GM12891 (cell line): ENCODE results near the gene KLHL3.

Source experiments
- DNase-seq: peaks from one replicate; pipeline ENCODE4 v3.0.0; 2011; ENCODE audit warnings: low spot score; ENCODE audit not compliant: insufficient read length
- FAIRE-seq: peaks from 2 replicates; lab custom pipeline; 2011; peaks lifted over from hg19 to GRCh38; lab: Jason Lieb, UNC
- PAX5 ChIP-seq: IDR thresholded peaks from 2 replicates; pipeline ENCODE4 v1.6.1; 2011; ENCODE audit warnings: low read length, moderate library complexity, mild to moderate bottlenecking; ENCODE audit not compliant: insufficient read depth, severe bottlenecking
- POLR2A ChIP-seq: IDR thresholded peaks from 2 replicates; pipeline ENCODE4 v1.6.1; 2011; ENCODE audit warnings: low read depth, low read length, control low read depth
- POLR2AphosphoS5 ChIP-seq: IDR thresholded peaks from 2 replicates; pipeline ENCODE4 v1.6.1; 2011; ENCODE audit warnings: low read depth, low read length, control low read depth
- POU2F2 ChIP-seq: IDR thresholded peaks from 2 replicates; pipeline ENCODE4 v1.6.1; 2011; ENCODE audit warnings: low read depth, mild to moderate bottlenecking, control low read depth, low read length, moderate library complexity
- SPI1 ChIP-seq: IDR thresholded peaks from 2 replicates; pipeline ENCODE4 v1.6.1; 2011; ENCODE audit warnings: low read depth, low read length, control low read depth
- TAF1 ChIP-seq: IDR thresholded peaks from 2 replicates; pipeline ENCODE4 v1.6.1; 2011; ENCODE audit warnings: low read depth, low read length, control low read depth

Gene KLHL3

DNA sequence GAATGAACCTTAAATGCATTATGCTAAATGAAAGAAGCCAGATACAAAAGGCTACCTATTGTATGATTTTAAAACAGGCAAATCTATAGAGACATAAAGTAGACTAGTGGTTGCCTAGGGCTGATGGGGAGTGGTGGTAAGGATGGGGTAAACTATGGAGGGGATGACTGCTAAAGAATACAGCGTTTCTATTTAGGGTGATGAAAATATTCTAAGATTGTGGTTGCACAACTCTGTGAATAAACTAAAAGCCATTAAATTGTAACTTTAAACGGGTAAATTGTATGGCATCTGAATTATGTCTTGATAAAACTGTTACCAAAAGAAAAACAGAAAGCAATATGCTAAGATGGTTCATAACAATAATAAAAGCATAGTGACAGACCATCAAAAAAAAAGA lies 21.4 kb downstream of the KLHL3 start:
- FAIRE-seq: no peak
- no peak for TF ChIP-seq TAF1
- TF ChIP-seq POLR2A: no peak
- no peak for TF ChIP-seq POU2F2
- TF ChIP-seq PAX5: no peak
- no peak for TF ChIP-seq POLR2AphosphoS5
- TF ChIP-seq SPI1: no peak

DNA sequence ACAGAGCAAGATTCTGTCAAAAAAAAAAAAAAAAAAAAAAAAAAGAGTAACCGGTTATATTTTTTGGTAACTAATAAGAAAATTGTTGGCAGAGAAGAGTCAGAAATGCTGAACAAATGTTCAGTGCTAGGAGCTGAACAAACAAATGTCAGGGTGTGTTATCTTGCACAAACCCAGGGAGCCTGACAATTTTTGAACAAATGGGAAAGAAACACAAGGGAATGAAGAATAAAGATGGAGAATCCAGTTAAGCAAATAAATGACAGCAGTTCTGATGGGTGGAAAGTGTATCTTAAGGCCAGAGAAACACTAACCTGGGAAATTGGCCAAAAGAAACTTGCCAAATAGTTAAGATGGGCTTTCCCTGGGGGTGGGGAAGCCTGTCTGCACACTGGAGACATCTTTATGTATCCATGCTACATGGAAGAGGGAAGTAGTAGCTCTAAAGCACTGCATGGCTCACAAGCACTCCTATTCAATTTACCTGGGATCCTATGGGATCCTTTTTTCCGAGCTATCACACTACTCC lies 23.7 kb downstream of the KLHL3 start:
- no peak for TF ChIP-seq TAF1
- TF ChIP-seq SPI1: no peak
- TF ChIP-seq POLR2AphosphoS5: no peak
- no peak for TF ChIP-seq POU2F2
- no peak for TF ChIP-seq PAX5
- no peak for TF ChIP-seq POLR2A
- FAIRE-seq (no peak), DNase-seq (no peak)

More for the DNA sequence above, 21.4 kb downstream of the KLHL3 start:
- no peak for DNase-seq

DNA sequence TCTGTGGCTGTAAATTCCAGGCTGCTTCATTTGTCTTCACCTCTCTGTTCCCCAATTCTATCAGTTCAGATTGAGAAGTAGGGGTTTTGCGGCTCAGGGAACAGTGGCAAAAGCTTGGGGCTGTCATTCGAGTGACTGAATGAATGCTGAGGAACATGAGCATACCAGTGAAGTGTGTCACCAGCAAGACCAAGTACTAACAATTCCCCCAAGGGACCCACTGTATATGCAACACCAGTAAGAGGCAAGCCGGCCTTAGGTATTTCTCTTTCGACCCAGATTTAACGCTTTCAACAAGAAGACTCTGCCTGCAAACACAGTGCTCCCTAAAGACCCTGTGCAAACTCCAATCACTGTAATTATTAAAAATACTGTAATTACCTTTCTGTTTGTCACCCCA lies 25.8 kb downstream of the KLHL3 start:
- TF ChIP-seq TAF1 (no peak), POLR2AphosphoS5 (no peak), PAX5 (no peak), POLR2A (no peak), SPI1 (no peak), POU2F2 (no peak)
- no peak for FAIRE-seq
- no peak for DNase-seq

DNA sequence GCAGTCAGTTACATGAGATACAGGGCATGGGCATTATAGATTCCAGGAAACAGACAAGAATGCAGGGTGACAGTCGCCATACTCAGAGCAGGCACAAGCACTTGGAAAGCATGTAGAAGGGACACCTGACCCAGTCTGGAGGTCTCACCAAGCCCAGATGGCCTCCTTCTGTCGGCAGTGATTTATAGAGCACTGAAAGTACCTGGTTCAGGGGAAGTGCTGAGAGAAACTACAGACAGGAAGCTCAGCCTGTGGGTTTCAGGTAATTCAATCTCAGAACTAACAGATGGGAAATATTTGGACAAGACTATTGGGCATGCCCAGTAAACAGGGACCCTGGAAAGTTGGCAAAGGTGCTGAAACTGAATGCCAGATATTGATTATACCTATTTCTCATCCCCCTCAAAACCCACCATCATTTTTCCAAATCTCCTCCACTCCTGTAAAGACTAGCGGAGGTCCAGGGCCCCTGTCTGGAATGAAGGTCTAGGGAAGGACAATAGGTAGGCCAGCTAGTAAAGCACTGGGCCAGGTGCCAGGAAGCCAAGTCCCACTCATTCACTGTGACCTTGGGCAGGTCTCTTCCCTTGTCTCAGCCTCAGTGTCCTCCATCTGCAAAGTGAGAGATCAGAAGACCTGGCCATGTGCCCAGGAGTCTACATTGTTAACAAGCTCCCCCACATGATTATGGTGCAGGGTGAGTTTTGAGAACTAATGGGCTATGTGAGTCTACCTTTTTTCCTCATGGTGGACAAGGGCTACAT lies 26.9 kb downstream of the KLHL3 start:
- FAIRE-seq: no peak

DNA sequence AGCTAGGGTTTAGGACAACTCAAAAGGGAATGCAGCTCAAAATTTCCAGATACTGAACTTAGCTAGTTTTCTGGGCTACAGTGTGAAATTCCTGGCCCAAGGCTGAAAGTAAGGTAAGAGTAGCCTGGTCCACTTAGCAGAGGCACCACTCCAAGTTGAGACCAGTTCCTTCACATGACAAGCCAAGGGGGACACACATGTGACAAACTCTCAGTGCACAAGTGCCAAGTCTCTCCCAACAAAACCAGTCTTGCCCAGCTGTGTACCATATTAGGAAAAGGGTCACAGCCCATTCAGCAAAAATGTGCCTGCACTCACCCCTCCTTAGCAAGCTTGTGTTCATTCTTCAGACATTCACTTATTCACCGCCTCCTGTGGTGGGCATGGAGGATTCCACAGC lies 27.8 kb downstream of the KLHL3 start:
- DNase-seq: no peak
- FAIRE-seq: peak; percentile 31
- no peak for TF ChIP-seq POLR2A
- no peak for TF ChIP-seq POU2F2
- no peak for TF ChIP-seq PAX5
- TF ChIP-seq TAF1: no peak
- no peak for TF ChIP-seq SPI1
- no peak for TF ChIP-seq POLR2AphosphoS5

More for the DNA sequence above, 26.9 kb downstream of the KLHL3 start:
- TF ChIP-seq PAX5: no peak
- TF ChIP-seq POLR2AphosphoS5: no peak
- no peak for TF ChIP-seq POU2F2
- no peak for TF ChIP-seq POLR2A
- no peak for TF ChIP-seq SPI1
- no peak for TF ChIP-seq TAF1
- no peak for DNase-seq

DNA sequence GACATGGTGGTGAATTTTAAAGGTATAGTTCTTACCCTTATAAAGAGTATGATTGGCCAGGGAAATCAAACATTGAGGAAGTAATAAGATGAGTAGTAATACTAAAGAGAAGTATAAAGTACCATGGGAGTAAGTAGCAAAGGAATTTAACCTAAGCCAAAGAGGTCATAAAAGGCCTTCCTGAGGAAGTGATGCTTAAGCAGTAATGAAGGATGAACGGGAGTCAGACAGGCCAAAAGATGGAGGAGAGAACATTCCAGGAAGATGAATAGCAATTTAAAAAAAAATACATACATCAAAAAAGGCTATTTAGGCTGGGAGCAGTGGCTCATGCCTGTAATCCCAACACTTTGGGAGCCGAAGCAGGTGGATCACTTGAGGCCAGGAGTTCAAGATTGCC lies 29.0 kb downstream of the KLHL3 start:
- DNase-seq (no peak), FAIRE-seq (no peak)
- TF ChIP-seq TAF1: no peak
- TF ChIP-seq POLR2A: no peak
- no peak for TF ChIP-seq POLR2AphosphoS5

DNA sequence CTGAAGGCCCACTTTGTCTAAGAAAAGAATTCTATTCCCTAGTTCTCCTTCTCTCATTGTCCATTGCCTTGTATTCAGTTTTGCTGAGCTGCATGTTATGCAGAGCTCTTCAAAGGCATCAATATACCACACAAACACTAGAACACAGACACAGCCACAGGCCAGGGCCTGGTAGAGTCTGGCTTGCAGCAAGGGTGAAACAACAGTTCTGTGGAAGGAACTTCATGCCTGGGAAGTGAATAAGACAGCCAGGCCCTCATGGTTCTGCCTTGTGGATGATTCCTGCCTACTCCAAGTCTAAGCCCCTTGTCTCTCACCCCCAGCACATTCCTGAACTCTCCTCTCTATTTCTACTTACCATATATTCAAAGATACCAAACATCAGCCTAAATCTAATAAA lies 30.8 kb downstream of the KLHL3 start:
- no peak for TF ChIP-seq TAF1
- FAIRE-seq (no peak), DNase-seq (no peak)

DNA sequence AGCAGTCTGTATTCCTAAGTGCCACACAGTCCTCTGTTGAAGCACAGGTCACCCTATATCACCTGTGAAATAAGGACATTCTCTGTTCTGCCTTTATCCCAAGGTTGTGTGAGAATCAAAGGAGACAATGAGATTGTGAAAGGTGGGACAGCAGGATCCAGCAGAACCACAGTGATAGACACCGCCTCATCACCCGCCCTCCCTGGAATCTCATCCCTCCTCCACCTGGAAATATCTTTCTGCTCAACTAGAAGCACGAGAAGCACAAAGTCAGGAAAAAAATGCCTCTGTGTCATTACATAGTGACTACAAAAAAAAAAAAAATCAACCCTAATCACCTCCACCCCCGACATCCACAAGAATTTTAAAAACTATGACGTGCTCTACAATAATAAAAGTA lies 32.3 kb downstream of the KLHL3 start:
- DNase-seq (no peak), FAIRE-seq (peak; percentile 28)
- TF ChIP-seq POU2F2: no peak
- no peak for TF ChIP-seq POLR2A
- TF ChIP-seq PAX5: no peak
- no peak for TF ChIP-seq SPI1
- no peak for TF ChIP-seq POLR2AphosphoS5
- TF ChIP-seq TAF1: no peak

DNA sequence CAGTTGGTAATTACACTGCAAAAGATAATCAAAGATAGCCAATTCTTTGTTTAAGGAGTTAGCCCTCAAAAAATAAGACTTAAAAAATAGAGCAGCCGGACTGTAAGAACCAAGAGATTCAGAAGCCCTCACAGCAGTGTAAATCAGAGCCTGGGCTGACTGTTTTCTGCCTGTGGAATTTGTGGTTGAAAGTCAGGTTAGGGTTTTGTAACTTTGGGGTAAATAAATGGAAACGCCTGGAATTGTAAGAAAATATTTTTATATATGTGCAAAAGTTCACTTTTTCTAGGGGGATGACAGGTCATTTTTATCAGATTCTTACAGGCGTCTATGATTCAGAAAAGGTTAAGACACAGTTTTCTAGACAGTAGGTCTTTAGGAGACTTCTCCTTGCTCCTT lies 35.6 kb downstream of the KLHL3 start:
- no peak for DNase-seq
- FAIRE-seq: no peak
- TF ChIP-seq SPI1 (no peak), POLR2A (no peak), POLR2AphosphoS5 (no peak), TAF1 (no peak), POU2F2 (no peak)
